Fibroblast of upper back skin (primary cell): ENCODE data around the gene LCAT.
"Not testable (repeated sequence)": the region's sequence is repeated elsewhere in the genome, so short reads cannot be mapped to it uniquely, and the experiment has no call there.

ENCODE experiments used
- DNase-seq: peaks from one replicate; pipeline ENCODE4 v3.0.0-alpha.2; 2013

LCAT gene

DNA sequence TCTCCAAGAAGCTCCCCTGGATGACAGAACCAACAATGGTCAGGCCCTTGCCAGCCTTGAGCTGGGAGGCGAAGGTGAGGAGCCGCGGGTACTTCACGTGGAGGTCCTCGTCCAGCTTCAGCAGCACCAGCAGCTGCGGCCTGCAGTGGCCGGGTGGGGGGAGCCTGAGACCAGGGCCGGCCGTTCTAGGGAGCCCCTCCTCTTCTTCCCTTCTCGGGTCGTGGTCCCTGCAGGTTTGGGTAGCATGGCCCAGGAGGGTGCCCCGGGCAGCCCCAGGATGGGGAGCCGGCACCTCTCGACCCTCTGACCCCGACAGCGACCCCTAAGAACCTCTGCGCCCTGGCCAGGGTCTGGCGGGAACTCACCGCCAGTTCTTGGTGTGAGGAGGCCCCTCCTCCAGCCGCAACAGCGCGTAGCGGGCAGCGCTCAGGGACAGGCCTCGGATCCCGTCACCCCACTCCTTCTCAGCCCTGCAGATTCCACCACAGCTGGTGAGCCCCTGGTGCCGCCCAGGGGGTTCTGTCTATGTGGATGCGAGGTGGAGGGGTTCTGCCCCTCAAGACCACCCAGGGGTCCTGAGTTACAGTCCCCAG is 3.1 kb upstream of the LCAT start:
- DNase-seq = no peak

DNA sequence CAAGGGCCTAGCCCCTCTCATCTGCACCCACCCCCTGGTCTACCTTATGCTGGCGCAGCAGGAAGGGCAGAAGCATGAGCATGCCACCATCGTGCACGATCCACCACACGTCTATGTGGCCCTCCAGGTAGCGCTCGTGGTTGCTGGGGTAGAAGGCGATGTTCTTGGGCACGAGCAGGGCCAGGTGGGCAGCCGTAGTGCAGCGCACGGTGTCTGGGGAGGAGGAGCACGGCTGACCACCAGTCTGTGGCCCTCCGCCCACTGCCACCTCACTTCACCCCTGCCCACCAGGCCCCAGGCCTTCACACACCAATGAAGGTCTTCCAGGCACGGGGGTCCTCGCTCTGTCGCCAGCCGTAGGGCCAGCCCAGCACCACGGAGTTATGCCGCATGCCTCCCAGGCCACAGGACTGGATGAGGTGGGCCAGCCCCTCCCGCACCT is 2.2 kb upstream of the LCAT start:
- DNase-seq = no peak

DNA sequence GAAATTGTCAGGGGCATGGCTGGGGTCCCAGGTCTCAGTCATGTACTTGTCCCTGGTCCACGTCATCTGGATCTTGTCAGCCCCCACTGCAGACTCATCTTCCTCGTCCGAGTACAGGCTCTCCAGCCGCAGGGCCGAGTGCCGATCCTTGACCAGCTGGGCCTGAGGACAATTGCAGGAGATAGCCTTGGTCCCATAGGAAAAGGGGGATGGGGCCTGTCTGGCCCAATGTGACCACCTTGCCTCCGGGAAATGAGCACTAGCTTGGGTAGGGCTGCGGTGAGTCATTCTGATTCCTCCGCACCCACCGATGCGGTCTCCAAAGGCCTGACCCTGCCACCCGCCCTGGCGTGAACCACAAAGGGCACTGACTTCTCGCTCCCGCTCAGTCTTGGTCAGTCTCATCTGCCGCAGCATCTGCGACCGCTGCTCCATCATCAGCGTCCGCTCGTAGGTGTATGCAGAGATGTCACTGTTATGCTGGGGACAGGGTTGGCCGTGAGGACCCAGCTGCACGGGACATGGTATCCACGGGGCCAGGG is 1.5 kb upstream of the LCAT start:
- DNase-seq = no peak

DNA sequence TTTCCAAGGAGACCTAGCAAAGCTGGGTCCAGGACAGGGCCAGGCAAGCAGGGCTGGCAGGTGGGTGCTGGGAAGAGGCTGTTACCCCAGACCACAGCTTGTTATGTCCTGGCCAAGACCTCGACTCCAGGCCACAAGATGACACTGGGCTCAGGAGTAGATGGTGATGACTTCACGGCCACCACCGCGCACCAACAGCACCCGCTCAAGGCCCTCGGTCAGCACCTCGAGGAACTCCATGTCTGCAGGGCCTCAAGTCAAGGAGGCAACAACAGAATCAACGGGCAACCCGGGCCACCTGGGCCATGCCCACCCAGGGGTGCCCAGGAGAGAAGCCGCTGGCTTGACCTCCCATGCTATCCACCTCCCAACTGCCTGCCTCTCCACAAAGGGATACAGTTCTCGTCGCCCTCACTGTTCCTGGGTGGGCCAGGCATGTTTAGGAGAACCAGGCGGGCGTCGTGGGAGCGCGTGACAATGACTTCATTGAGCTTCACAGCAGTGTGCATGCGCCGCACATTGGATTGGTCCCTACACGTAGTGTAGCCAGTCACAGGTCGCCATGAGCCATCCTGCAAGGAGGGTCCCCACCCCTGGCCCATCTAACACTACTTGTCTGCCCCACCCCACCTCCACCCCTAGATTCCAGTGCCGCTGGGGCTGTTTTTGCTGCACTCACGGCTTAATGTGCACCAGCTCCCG is 921 bp upstream of the LCAT start:
- no peak for DNase-seq

DNA sequence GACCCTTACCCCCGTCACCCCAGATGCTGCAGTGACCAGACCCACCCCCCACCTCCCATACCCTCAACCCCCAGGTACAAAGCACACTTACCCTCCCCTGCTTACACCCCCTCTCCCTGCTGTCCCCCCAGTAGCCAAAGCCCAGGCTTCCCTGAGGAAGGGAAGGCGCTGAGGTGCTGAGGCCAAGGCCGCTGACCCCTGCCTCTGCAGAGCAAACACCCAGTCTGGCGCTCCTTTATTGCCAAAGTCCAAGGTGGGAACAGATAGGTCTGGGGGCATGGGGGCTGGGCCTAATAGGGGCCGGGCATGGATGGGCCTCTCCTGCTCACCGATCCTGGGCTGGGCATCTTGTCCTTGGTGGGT is 683 bp downstream of the LCAT start:
- no peak for DNase-seq

DNA sequence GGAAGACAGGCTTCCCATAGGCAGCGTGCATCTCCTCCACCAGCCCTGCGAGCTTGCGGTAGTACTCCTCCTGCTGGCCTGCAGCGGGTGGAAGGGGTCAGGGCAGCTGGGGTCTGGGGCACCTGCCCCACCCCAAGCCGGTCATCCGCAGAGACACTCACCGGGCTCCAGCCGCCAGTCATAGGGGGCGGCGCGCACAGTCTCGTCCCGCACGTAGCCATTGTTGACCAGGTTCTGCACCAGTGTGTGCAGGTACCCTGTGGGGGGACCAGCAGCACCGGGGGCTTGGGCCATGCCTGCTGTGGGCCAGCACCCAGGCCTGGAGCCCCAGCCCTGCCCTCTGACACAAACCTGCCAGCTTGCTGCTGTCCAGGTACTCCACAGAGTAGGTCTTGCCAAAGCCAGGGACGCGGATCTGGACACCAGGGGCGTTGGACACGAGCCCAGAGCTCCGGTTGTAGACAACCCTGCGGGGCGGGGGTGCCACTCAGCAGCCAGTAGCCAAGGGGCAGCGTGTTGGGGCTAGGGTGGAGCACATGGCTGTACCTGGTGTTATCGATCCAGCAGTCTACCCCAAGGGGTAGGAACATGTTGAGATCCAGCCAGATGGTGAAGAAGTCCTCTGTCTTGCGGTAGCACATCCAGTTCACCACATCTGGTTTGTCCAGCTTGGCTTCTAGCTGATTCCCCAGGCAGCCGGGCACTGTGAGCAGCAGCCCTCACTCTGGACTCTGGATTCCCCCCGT is 1.2 kb downstream of the LCAT start:
- DNase-seq = no peak

DNA sequence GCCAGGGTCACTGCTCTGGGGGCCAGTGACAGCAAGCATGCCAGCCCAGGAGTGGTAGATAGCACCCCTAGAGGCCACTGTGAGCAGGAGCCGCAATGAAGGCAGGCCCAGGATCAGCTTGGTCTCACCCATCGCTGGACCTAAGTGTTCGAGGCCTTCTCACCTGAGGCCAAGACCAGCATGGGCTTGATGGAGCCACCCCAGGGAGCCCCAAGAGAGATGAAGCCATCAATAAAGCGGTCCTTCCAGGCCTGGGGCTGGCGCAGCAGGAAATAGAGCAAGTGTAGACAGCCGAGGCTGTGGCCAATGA is 1.8 kb downstream of the LCAT start:
- DNase-seq = no peak

DNA sequence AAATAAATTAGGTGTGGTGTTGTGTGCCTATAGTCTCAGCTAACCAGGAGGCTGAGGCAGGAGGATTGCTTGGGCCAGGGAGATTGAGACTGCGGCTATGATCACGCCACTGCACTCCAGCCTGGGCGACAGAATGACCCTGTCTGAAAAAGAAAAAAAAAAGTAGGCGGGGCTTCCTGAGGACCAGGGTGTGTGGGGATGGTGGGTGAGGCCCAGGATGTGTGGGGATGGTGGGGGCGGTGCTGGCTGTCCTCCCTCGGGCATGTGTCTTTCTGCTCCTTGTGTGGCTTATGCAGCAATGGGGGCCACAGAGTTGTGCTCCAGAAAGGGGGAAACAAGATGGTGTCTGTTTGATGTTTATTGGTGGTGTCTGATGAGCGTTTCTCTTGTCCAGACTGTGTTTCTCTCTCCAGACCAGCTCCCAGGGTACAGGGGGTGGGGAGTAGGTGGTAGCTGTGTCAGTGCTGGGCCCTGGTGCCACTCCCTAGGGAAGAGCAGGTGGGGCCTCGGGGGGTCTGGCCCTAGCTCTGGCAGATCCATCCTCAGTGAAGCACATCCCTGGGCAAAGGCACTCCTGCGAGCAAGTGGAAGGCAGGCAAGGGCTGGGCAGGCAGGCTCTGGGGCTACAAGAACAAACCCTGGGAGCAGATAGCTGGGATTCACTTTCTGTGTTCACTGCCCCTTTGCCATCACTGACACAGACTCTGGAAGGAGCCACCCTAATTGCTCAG is 2.3 kb downstream of the LCAT start:
- DNase-seq = no peak

DNA sequence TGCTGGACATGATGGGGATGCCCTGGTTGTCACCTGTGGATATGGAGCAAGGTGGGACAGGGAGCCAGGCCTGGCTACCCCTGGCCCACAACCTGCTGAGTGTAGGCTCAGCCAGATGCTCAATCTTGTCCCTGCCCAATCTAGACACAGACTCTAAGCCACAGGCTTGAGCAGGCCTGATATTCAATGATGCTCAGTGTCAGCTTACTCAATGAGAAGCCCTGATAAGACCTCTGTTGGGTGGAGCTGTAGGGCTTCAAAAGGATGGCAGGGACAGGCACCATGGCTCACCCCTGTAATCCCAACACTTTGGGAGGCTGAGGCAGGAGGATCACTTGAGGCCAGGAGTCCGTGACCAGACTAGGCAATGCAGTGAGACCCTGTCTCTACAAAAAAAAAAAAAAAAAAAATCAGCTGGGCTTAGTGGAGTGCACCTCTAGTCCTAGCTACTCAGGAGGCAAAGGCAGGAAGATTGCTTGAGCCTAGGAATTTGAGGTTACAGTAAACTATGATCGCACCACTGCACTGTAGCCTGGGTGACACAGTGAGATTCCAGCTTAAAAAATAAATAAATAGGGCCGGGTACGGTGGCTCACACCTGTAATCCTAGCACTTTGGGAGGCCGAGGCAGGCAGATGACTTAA is 3.4 kb downstream of the LCAT start:
- DNase-seq = no peak

DNA sequence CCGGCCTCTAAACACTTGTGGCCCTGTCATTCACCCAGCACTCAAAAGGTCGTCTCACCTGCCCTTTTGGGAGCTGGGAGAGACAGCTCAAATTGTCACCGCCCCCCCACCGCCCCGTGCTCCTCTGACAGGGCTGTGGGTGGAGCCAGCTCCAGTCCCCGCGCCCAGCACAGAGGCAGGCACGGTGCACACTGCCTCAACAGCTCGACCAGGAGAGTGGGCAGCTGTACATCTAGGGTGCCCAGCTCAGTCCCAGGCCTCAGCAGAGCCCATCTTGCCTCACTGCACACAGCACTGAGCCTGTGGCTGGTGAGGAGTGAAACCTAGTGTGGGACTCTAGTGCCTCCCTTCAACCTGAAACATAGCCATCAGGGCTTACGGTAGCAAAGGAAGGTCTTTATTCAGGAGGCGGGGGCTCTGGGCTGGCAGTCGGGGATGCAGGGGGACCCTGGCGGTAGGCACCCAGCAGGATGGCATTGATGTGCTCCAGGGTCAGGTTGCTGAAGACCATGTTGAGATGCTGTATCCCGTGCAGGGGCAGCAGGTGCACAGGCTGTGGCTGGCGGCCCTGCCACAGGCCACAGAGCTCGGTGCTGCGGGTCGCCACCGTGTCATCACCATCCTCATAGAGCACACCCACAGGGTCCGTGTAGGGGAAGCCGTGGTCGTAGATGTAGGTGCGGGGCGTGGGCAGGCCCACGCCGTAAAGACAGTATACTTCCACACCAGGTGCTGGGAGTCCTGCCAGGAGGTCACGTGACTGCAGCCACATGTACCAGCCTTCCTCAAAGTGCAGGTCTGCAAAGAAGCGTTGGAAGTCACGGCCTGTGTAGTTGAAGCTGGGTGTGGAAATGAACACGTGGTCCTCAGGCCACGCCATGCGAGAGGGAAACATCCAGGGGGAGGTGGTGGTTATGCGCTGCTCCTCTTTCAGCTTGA is 4.1 kb downstream of the LCAT start:
- DNase-seq = no peak

DNA sequence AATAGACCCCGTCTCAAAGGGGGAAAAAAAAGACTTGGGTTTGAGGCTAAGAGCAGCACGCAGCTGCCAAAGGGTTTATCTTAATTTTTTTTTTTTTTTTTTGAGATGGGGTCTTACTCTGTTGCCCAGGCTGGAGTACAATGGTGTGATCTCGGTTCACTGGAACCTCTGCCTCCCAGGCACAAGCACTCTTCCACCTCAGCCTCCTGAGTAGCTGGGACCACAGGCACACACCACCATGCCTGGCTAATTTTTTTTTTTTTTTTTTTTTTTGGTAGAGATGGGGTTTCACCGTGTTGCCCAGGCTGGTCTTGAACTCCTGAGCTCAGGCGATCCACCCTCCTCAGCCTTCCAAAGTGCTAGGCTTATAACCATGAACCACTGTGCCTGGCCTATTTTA is 6.2 kb downstream of the LCAT start:
- DNase-seq = not testable (repeated sequence)

DNA sequence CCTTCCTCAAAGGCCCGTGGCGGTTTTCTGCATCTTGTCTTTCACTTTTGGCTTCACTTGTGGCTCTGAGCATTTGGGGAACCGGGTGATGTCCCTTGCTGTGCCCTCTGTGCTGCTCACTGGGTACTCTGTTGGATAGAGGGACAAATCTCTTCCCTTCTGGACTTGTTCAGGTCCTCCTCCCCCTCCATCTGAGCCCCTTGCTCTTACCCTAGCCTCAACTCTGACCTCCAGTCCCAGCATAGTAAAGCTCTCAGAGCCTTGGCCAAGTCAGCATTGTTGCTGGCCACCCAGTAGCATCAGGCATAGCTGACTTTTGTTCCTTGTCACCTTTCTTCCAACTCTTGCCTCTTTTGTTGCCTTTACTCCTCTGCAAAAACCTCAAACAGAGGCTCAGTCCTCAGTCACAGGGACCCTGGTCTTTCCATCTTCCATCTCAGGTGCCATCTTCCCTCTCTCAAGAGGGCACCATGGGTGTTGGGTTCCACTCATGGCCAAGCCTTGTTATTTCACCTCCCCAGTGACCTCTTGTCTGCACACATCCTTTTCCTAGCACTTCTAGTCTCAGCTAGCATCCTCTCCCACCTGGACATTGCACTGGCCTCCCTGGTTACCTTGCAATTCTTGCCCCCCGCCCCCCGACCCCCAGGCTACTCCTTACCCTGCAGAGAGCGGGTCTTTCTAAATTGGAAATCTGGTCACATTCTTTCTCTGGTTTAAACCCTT is 6.9 kb downstream of the LCAT start:
- DNase-seq = peak; percentile 67

DNA sequence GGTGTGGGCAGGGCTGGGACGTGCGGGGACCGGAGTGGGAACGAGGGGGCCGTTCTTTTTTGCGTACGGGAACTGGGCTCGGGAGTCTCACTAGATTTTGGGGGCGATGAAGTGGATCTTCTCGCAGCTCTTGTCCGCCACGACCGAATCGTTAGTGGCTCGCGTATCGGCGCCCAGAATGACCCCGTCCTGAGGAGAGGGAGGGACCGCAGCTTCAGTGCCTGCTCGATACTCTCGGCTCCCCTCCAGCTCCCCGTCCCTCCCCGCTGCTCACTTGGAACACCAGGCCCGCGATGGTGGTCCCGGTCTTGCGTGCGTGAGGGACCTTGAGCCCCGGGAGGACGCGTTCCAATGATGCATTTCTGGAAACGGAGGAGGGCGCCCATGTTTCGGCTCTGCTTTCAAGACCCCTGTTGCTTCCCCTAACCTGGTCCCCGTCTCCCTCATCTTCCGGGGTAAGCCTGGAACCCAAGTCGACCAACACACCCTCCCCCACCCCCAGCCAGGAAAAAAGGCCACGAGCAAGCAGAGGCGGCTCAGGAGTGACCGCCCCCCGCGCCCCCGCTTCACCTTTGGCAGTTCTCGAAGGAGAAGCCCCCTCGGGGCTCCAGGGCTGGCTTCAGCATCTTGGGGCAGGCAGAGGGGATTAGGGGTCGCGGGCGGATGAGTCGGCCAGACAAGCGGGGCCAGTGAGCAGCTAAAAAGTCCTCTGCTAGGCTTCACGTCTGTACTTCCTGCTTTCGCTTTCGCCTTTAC is 7.6 kb downstream of the LCAT start, which contains the start of gene PSMB10:
TSS of gene PSMB10 (minus strand) at position 727 of the 756 bp plus-strand sequence. CDS start at position 626, 101 bp downstream.
- DNase-seq = peak; percentile 31

DNA sequence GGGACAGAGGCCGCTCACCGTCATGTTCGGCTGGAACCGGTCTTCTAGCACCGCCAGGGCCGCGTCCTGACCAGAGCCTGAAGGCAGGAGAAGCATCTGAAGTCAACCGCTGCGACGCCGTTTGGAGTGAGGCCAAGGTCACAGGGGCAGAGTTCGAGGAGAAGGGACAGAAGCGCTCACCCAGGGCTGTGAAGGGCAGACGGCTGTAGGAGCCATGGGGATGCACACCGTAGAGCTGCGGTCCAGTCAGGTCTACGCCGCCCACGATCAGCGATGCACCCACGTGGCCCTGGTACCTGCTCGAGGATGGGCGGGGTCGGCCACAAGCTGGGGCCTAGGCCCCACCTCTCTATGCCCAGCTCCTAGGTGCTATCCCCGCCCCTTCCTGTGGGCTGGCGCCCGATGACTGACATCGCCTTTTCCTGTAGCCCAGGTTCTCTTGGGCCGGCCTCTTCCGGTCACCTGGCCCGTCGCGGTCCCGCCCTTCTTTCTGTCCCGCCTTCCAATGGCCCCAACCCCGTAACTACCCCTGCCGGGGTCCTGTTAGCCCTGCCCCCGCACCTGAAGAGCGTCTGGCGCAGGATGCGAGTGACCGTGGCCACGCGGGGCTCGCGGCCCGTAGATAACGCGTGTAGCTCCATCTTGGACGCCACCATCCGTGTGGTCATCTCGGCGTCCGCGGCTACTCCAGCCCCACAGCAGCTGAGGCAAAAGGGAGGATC is 8.4 kb downstream of the LCAT start:
- DNase-seq = peak; percentile 90

DNA sequence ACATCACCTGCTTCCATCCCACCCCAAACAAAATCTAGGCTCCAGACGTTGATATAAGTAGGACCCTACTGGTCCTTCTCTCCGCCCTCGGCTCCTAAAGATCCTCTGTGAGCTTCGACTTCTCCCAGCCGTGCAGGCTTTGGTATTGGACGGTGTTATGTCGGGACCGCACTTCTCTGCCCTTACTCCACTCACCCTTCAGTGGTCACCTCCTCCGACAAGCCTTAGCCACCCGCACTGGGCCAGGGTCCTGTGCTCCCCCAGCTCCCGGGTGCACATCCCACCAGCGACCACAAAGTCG is 8.9 kb downstream of the LCAT start:
- no peak for DNase-seq

DNA sequence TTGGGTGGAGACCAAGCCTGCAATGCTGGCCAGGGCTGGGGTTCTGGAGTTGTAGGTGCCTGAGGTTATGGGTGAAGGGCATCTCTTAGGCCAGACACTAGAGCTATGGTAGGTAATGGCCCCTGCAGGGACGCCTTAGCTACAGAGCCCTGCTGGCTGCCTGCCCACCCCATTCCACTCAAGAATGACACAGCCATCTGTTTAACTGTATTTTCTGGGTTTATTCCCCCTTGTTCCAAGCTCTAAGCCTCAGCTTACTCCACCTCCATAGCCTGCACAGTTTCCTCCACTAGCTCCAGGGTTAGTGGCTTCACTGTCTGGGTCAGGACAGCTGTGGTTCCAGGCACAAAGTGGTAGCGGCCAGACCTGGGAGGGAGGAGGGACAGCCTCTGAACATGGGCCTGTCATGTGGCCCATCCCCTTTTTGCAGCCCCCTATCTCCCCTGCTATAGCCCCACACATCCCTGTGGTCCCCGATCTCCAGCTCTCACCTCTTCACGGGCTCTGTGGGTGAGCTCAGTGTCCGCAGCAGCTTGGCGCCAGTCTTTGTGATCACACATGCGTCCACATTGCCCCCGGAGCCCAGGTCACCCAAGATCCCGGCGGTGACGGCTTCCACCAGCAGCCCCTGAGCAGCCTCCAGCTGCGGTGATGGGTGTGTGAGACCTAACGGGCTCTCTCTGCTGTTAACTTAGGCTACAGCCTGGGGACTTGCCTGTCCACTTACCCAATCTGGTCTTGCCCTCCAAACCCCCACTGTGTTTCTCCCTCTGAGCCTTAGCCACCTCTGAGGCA is 9.4 kb downstream of the LCAT start:
- peak; percentile 16 for DNase-seq

DNA sequence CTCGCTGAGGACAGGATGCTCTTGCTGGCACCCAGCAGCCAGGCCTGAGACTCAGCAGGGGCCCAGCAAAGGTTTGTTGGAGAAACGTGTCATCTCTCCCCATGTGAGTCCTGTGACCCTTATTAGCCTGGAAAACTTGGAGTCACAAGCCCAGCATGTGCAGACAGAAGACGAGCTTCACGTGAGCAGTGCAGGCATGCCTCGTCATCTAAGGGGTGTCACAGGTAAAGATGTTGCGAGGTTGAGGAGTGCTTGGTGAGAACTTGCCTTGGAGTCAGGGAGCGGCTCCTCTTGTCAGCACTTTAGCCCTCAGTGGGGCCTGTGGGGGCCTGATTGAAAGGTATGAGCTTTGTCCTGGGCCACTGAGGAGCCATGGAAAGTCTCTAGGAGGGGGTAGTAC is 10.1 kb downstream of the LCAT start:
- no peak for DNase-seq

DNA sequence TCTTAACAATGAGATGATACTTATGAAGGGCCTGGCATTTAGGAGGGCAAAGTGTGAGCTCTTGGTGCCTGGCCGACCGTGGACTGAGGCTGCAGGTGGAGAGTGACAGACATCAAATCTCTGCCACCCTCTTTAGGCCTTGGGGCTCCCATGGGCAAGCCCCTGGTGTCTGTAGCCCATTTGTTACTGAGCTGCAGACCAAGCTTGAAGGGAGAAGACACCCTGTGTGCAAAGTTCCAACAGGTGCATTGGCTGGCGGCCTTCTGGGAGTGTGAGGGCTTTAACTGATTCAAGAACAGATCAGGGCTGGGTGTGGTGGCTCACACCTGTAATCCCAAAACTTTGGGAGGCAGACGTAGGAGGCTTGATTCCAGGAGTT is 11.5 kb downstream of the LCAT start:
- DNase-seq = no peak
